ENCODE results near the gene FFAR3. TPM values are rescaled to one million over a fixed set of nuclear protein-coding genes. Genes with fewer than 3 reads are reported as not detected.
"Not testable (repeated sequence)": the region's sequence is repeated elsewhere in the genome, so short reads cannot be mapped to it uniquely, and the experiment has no call there.

The FFAR3 gene
- total RNA-seq, 1 experiment from 2014 or later, result 0.11 TPM

DNA sequence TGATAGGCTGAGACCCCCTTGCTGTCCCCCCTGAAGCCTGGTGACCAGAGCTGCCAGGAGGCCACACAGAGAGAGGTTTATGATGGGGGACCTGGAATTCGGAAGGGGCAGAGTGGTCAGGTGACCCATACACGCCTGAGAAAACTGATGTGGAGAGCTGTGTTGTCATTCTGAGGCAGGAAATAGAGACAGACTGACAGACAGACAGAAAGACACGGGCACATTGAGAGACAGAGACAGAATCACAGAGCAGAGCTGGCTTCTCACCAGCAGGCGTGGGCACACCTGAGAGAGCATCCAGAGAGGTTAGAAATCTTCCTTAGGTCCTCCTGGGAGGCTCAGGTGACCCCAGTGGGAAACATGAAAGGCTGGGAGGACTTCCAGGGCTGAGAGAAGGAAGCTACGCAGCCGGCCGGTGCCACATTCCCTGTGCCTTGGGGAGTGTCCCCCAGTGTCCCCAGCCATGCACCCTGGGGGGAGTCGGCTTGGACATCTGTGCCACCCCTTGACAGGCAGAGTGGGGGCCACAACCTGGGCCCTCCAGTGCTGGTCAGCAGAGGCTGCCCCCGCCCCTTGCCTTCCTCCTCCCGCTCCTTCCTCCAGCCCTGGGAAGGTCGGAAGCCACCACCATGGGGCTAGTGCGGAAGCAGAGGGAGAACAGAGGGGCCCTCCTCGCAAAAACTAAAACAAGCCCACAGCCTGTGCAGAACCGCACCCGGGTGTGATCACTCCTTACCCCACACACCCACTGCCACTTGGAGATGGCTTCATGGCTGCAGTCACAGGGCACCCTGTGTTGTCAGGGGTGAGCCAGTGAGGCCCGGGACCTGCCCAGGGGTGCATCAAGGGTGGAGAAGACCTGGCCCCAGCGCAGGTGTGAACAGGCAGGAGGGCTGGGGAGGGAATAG is 8.4 kb upstream of the FFAR3 start:
- no peak for DNase-seq (ENCODE audit: low read depth)

DNA sequence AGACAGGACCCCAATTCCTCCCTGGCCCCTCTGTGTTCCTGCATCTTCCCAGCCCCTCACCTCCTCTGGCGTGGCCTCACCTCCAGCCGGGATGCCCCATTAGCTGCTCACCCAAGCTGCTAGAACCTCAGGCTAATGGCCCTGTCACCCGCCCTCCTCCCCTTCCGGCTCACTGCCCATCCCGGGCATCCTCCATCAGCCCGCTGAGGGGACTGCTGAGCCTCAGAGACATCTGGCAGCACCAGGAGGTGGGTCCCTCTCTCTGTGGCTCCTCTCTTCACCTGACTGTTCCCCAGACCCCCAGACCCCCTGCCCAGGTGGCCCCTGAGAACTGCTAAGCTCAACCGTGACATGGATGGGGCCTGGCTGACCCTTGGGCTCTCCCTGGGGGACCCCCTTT is 7.7 kb upstream of the FFAR3 start:
- DNase-seq (ENCODE audit: low read depth), result no peak

DNA sequence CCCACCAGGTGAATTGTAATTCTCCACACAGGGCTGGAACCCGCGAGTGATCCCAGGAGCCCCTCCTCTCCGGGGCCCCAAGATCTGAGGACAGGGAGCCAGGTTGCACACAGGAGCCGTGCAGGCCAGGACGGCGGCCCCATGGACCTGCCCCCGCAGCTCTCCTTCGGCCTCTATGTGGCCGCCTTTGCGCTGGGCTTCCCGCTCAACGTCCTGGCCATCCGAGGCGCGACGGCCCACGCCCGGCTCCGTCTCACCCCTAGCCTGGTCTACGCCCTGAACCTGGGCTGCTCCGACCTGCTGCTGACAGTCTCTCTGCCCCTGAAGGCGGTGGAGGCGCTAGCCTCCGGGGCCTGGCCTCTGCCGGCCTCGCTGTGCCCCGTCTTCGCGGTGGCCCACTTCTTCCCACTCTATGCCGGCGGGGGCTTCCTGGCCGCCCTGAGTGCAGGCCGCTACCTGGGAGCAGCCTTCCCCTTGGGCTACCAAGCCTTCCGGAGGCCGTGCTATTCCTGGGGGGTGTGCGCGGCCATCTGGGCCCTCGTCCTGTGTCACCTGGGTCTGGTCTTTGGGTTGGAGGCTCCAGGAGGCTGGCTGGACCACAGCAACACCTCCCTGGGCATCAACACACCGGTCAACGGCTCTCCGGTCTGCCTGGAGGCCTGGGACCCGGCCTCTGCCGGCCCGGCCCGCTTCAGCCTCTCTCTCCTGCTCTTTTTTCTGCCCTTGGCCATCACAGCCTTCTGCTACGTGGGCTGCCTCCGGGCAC is 6.7 kb upstream of the FFAR3 start:
- no peak for DNase-seq (ENCODE audit: low read depth)

DNA sequence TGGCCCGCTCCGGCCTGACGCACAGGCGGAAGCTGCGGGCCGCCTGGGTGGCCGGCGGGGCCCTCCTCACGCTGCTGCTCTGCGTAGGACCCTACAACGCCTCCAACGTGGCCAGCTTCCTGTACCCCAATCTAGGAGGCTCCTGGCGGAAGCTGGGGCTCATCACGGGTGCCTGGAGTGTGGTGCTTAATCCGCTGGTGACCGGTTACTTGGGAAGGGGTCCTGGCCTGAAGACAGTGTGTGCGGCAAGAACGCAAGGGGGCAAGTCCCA is 6.1 kb upstream of the FFAR3 start:
- DNase-seq (ENCODE audit: low read depth), result no peak

DNA sequence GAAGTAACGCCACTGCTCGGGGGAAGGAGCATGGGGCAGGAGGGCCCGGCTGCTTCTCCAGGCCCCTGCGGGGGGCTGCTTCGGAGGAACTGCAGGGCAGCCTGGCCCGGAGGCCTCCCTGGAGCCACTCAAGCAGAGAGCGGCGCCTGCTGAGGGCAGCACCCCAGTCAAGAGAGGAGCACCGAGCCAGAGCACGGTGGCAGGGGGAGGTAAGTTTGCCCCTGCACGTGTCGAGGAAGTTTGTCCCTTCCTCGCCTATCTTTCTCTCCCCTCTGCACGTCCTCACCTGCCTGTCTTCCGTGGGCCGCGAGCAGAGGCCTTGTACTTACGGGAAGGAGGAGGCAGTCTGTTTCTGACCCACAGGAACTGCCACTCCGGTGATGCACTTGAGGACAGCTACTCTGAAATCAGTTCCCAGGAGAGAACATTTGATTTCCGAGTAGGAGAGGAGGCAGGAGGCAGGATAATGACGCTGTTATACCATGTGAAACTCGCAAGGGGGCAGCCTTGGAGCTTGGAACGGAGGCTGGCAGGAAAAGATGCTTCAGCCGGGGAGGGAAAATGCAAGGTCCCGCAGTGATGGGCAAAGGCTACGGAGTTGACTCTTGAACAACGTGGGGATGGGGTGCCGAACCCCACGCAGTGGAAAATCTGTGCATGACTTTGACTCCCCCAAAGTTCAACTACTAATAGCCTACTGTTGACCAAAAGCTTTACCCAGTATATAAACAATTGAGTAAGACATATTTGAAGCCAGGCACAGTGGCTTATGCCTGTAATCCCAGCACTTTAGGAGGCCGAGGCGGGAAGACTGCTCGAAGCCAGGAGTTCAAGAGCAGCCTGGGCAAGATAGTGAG is 5.6 kb upstream of the FFAR3 start:
- DNase-seq (ENCODE audit: low read depth), result peak; percentile 87

DNA sequence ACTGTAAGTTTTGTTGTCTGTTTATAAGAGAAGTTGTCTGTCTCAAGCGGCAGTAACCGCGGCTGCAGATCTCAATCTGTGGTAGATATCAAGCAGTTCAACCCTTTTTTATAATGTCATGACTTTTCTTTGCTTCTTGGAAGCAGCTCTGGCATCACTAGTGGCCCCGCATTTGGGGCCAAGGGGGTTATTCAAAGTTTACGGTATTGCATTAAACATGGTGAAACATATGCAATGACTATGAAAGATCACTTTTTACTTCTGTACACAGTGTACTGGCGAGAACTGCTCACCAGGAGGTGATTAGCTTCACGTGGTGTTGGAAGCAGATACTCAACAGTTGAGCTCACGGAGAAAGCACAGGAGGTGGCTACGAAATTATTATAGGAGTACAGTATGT is 4.6 kb upstream of the FFAR3 start:
- DNase-seq (ENCODE audit: low read depth), result no peak

DNA sequence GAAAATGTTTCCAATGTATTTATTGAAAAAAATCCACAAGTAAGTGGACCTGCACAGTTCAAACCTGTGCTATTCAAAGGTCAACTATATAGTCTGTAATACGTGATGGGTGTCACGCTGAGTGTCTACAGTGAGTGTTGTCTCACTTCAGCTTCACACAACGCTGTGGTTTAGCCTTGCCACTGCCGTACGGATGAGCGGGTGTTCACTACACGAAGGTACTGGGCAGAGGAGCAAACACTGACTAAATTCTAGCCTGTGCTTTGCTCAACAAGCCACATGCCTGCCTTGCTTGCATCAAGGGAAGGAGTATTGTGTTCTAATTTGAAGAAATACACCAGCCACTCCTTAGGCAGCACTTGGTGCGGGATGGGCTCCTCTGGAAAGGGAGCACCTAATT is 3.4 kb upstream of the FFAR3 start:
- DNase-seq (ENCODE audit: low read depth), result no peak

DNA sequence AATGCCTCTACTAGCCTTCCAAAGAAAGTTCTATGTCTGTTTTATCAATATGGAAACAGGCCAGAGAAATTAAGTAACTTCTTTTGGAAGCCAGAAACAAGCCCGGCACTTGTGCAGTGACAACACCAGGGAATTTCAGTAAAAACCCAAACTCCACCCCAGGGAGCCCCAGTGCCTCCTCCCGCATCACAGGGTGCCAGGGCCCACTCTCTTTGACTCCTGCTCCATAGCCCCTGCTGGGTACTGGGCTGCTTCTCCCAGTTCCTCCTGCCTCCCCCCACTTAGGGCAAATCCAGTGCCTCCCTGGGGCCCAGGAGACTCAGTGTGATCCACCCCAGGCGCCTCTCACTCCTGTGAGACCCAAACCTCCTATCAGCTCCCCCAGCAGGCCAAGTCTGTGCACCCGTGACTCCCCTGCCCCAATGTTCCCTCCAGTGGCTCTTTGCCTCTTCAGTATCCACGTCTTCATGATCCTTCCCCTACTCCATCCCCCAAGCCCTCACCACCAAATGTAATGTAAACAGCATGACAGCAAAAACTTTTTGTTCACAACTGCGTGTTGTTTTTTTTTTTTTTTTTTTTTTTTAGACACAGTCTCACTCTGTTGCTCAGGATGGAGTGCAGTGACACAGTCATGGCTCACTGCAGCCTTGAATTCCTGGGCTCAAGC is 2.3 kb upstream of the FFAR3 start:
- DNase-seq (ENCODE audit: low read depth), result no peak

DNA sequence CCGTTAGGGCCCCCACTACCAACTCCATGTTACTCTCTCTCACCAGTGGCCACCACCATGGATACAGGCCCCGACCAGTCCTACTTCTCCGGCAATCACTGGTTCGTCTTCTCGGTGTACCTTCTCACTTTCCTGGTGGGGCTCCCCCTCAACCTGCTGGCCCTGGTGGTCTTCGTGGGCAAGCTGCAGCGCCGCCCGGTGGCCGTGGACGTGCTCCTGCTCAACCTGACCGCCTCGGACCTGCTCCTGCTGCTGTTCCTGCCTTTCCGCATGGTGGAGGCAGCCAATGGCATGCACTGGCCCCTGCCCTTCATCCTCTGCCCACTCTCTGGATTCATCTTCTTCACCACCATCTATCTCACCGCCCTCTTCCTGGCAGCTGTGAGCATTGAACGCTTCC is 574 bp downstream of the FFAR3 start:
- not testable (repeated sequence) for DNase-seq (ENCODE audit: low read depth)

DNA sequence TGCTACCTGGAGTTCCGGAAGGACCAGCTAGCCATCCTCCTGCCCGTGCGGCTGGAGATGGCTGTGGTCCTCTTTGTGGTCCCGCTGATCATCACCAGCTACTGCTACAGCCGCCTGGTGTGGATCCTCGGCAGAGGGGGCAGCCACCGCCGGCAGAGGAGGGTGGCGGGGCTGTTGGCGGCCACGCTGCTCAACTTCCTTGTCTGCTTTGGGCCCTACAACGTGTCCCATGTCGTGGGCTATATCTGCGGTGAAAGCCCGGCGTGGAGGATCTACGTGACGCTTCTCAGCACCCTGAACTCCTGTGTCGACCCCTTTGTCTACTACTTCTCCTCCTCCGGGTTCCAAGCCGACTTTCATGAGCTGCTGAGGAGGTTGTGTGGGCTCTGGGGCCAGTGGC is 1.1 kb downstream of the FFAR3 start:
- not testable (repeated sequence) for DNase-seq (ENCODE audit: low read depth)

DNA sequence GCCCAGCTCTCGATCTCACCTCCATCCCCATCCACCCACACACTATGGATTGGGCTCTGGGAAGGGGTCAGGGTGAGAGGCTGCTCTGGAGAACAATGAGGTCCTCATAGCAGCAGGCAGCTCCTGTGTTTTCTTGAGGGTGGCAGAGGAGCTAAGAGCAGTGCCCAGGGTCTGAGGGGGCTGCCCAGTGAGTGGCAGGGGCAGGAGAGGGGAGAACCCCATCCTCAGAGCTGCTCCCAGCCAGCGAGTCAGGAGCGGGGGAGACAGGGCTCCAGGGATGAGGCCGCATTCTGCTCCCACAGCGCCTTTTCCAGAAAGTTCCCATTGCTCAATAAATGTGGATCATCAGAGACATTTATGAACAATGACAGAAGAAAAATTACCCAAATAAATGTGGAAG is 1.8 kb downstream of the FFAR3 start:
- not testable (repeated sequence) for DNase-seq (ENCODE audit: low read depth)

DNA sequence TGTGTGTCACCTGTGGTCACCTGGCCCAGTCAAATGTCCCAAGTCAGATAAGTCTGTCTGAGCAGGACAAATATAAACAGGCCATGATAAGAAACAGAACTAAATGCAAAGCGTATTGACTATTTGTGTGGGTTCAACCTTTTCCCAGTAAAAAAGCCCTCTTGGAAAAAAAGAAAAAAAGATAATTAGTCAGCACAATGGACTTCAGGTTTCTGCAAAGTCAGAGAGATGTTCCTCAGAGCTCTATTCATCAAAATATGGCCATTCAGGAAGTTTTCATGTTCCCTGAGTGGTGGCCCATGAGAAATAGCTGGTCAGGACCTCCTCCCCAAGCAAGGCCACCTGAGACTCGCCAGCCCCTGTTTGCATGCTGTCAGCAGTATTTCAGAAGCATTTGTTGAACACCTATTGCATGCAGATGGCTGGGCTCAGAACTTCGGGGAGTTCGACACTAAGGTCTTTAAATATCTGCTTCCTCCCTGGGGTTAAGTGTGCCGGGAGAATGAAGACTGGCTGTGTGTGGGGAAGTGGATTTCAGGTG is 2.7 kb downstream of the FFAR3 start:
- DNase-seq (ENCODE audit: low read depth), result no peak

DNA sequence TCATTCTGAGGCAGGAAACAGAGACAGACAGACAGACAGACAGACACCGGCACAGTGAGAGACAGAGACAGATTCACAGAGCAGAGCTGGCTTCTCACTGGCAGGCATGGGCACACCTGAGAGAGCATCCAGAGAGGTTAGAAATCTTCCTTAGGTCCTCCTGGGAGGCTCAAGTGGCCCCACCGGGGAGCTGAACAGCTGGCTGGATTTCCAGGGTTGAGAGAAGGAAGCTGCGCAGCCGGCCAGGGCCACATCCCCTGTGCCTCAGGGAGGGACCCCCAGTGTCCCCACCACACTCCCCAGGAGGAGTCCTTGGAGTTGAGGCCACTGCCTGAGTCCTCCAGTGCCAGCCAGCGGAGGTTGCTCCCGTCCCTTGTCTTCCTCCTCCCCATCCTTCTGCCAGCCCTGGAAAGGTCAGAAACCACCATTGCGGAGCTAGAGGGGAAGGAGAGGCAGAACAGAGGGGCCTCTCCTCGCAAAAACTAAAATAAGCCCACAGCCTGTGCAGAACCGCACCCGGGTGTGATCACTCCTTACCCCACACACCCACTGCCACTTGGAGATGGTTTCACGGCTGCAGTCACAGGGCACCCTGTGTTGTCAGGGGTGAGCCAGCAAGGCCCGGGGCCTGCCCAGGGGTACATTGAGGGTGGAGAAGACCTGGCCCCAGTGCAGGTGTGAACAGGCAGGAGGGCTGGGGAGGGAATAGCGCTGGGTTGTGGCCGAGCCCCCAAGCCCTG is 4.2 kb downstream of the FFAR3 start:
- DNase-seq (ENCODE audit: low read depth), result no peak

DNA sequence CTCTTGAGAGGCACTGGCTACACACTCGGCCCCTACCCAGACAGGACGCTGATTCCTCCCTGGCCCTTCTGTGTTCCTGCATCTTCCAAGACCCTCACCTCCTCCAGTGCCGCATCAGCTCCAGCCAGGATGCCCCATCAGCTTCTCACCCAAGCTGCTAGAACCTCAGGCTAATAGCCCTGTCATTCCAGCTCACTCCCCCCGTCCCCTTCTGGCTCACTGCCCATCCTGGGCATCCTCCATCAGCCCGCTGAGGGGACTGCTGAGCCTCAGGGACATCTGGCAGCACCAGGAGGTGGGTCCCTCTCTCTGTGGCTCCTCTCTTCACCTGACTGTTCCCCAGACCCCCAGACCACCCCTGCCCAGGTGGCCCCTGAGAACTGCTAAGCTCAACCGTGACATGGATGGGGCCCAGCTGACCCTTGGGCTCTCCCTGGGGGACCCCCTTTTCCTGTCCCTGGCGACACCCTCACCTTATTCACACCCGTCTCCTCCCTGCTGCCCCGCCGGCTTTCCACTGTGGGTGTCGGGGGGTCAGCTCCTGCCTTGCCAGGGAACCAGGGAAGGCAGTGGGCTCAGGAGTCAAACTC is 4.8 kb downstream of the FFAR3 start:
- no peak for DNase-seq (ENCODE audit: low read depth)

DNA sequence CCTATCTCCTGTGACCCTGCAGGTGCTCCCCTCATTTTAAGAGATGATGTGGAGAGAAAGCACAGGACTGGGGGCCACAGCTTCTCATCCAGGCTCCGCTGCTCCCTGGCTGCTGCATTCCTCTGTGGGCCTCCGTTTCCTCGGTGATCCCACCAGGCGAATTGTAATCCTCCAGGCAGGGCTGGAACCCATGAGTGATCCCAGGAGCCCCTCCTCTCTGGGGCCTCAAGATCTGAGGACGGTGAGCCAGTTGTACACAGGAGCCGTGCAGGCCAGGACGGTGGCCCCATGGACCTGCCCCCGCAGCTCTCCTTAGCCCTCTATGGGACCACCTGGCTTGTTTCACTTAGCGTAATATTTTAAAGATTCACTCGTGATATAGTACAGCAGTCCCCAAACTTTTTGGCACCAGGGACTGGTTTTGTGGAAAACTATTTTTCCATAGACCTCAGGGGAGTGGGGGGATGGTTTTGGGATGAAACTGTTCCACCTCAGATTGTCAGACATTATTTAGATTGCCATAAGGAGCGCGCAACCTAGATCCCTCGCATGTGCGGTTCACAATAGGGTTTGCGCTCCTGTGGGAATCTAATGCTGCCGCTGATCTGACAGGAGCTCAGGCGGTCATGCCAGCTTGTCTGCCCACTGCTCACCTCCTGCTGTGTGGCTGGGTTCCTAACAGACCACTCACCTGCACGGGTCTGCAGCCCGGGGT is 5.6 kb downstream of the FFAR3 start:
- no peak for DNase-seq (ENCODE audit: low read depth)

DNA sequence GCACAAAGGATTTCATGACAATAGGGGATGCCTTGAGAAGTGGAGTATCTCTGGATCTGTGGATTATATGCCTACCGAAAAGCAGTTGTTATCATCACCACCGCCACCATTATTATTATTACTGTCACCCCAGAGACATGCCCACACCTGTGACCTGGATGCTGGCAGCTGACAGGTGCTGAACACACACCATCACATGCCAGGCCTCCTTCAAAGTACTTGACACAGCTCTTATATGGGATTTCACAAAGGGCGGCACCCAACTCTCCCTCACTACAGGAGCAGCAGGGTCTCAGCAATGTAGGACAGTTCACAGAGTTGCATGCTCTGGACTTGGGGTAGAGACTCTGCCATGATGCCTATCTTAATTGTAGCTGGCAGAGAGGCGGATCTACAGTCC is 7.0 kb downstream of the FFAR3 start:
- no peak for DNase-seq (ENCODE audit: low read depth)

DNA sequence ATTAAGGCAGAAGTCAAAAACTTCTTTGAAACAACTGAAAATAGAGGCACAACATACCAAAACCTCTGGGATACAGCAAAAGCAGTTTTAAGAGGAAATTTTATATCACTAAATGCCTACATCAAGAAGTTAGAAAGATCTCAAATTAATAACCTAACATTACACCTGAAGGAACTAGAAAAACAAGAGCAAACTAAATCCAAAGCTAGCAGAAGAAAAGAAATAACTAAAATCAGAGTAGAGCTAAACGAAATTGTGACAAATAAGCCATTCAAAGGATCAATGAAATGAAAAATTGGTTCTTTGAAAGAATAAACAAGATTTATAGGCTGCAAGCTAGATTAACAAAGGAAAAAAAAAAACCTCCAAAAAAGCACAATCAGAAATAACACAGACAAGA is 10.1 kb downstream of the FFAR3 start:
- no peak for DNase-seq (ENCODE audit: low read depth)

DNA sequence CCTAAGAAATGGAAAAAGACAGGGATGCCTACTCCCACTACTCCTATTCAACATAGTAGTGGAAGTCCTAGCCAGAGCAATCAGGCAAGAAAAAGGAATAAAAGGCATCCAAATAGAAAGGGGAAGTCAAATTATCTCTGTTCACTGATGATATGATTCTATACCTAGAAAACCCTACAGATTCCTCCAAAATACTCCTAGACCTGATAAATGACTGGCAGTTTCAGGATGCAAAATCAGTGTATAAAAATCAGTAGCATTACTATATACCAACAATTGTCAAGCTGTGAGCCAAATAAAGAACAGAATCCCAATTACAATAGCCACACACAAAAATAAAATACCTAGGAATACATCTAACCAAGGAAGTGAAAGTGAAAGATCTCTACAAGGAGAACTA is 11.3 kb downstream of the FFAR3 start:
- no peak for DNase-seq (ENCODE audit: low read depth)

DNA sequence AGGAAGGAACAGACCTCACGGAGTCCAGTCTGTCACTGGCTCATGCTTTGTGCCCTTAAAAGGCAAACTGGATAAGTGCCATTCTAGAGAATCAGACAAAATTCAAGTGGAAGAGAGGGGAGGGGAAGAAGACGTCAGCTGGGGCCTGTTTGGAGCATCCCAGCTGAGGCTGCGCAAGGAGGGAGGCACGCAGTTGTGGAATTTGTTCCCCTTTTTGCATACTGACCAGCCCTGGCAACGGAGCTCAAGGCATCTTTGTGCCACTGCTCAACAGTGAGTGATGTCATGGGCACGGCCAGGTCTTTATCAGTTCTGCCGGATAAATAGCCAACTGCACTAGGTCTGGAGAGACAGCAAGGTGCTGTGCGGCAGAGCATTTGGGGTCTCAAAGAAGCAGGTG is 12.5 kb downstream of the FFAR3 start, which contains the start of gene GPR42:
Gene GPR42, plus strand, starts transcription at position 347 of the 400 bp plus-strand sequence. CDS start 292 bp downstream, outside the sequence.
- DNase-seq (ENCODE audit: low read depth), result no peak

Measured in HT1080 (cell line).